Right ventricle myocardium inferior (tissue), 1 donor: ENCODE measurements around the gene ACVR2B. TPM values are rescaled to one million over a fixed set of nuclear protein-coding genes. Genes with fewer than 3 reads are reported as not detected.

ENCODE experiments used
- ATAC-seq: fragments of 200-7000 bp; cut with Tn5 transposase; one replicate; pipeline ENCODE4 v1.9.1; 2020; ENCODE audit warnings: mild to moderate bottlenecking, moderate library complexity
- DNase-seq: peaks from one replicate; pipeline ENCODE4 v3.0.0; 2021; ENCODE audit errors: missing footprints
- intact Hi-C: fragments of 100-400 bp; cut with DNase I; formaldehyde crosslinking; loops from one replicate; pipeline ENCODE4 v1.11.0; 2022
- total RNA-seq: library from RNA; stranded (reverse); fragmentation: NEBNext Ultra II Directional; extraction: Animal tissue kit (Norgen Biotek cat#: 25700); gene quantifications from one replicate; pipeline ENCODE4 v1.2.1, GENCODE V29; 2021
- donor health status: DM: no; HTN: yes; CAD: no; lungs with severe emphysema.

ACVR2B gene
- total RNA-seq, 1 donor from 2014 or later: 4.8 TPM

DNA sequence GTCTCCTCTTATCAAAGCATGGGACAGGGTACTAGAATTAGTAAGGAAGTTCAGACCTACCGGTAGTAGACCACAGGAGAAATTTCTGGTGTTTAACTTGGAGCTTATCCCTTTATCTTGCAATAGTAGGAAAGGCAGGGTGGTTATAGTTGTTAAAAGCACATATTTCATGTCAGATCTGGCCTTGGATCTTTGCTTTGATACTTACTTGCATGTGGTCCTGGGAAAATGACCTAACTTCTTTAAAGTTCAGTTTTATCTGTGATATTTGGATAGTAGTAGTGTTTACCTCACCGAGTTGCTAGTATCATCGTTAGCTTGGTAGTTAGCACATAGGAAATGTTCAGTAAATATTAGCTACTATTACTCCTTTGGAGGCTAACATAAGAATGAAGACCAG lies 57.9 kb downstream of the ACVR2B start:
- no peak for DNase-seq
- ATAC-seq: no peak
- intact Hi-C loops: no loop called here

DNA sequence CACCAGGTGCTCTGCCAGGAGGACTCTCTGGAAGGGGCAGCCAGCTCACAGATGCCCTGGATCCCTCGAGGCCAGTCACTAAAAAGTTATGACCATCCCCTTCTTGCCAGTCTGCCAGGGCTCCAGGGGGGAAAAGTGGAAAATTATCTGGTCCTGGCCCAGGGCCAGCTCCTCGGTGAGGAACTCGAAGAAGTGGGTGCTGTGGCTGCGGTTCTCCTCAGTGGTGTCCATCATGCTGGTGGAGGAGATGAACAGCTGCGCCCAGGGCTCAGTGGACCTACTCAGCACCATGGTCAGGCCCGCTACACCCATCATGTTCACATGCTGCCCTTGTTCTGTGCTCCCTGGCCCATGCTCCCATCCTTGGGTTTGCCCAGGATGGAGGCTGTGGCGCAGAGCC lies 61.7 kb downstream of the ACVR2B start:
- ATAC-seq: no peak
- DNase-seq: no peak
- intact Hi-C loops: no loop called here

DNA sequence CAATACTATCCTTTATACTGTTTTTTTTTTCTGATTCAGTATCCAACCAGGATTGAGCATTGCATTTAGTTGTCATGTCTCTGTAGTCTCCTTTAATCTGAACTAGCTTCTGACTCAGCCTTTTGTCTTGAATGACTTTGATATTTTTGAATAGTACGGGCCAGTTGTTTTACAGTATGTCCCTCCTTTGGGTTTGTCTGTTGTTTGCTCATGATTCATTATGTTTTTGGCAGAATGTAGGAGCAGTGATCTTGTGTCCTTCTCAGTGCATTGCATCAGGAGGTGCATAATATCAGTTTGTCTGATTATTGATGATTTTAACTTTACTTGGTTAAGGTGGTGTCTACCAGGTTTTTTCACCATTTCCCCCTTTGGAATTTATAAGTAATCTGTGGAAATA lies 63.0 kb downstream of the ACVR2B start:
- no peak for ATAC-seq
- no peak for DNase-seq
- intact Hi-C loops: no loop called here

DNA sequence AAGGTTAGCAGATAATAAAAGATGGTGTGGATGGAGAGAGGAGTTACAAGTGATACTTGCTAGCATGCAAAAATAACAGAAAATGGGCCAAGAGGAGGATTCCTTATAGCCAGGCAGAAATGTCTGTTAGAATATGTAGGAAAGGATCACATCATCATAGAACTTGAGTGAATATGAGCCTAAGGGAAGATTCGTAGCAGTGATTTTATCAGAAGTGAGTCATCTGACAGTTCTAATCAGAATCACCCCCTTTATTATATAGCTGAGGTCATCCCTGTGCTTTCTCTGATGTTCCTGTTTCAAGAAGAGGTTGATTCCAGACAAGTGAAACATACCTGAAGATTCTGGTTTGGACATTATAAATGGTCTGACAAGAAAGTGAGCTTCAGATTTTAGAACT lies 65.3 kb downstream of the ACVR2B start:
- intact Hi-C loops: no loop called here
- ATAC-seq: no peak
- no peak for DNase-seq

DNA sequence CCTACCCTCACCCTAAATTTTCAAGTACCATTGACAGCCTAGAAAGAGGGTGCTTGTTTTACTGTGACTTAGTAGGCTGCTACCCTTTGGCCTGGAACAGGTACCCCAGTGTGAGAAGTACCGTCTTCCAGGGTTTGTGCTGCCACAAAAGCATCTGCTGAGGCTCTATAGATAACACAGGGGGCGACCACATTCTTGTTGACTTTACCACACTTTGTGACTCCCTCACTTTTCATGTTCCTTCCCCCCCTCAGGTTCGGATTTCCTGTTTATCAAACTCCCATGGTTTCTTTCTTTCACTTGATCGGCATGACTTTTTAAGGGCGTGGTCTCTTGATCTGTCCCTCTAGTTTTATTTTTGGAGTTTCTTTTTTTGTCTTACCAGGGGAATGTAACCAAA lies 66.0 kb downstream of the ACVR2B start:
- DNase-seq: no peak
- intact Hi-C loops: loop anchor here (2.0 to 5.0 kb wide), 3 partner anchors 23 to 323 kb away; partner anchors contain the start of gene EXOG
- ATAC-seq: no peak

DNA sequence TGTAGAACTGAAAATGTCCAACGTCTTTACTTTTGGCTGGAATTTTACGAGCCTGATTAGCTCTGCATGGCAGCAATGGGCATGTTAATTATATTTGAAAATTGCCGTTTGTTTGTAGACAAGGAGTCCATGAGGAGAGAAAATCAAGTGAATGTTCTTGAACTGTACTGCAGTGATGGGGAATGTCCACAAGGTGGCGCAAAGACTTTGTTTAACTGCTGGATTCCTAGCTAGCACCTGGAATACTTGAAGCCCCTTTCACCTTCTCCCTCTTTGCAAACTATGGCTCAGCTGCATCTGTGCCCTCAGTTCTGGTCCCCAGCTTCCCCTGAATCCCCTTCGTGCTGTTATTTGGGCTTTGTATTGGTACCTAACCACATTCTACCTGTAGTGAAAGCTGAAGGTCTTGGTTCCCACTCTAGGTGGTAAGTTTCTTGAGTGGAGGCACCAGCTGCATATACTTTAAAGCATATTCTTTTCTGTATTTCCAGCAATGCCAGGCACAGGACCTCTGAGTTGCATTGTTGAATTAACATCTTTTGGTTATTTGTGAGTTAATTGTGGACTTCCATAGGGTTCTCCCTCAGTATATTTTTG lies 67.8 kb downstream of the ACVR2B start:
- DNase-seq (no peak), ATAC-seq (peak; percentile 57)
- intact Hi-C loops: loop anchor here (2.0 to 5.0 kb wide), 3 partner anchors 25 to 321 kb away; partner anchors contain the start of gene EXOG

DNA sequence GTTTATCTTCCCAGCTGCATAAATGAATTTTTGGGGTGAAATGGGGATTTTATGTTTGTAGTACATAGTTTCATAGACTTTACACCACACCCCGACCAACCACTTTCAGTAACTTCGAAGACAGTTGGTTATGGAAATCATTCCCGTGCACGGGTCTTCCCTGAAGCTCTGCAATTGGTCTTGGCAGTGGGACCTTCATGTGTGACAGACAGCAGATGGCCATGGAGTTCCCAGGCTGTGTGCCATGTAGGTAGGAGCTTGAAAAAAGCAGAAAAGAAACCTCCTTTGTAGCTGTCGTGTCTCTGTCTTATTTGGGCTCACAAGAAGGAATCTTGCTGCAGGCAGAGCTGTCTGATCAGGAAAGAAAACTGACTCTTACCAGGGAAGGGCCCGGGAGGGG lies 68.3 kb downstream of the ACVR2B start:
- ATAC-seq (peak; percentile 73), DNase-seq (no peak)

DNA sequence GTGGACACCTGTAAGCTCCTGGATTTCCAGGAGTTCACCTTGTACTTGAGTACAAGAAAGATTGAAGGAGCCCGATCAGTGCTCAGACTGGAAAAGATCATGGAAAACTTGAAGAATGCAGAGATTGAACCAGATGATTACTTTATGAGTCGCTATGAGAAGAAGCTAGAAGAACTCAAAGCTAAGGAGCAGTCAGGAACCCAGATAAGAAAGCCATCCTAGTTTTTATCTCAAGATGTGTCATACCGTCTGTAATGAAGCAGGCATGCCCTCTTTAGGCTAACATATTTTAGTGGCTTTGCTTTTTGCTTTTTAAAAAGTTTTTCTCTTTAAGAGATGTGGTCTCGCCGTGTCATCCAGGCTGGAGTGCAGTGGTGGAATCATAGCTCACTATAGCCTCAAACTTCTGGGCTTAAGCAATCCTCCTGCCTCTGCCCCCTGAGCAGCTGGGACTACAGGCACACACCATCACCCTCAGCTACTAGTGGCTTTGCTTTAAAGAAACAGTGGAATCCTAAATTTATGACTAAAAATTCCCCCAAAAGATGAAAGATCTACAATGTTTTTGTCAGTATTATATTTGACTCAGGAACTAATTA lies 70.5 kb downstream of the ACVR2B start:
- ATAC-seq (no peak), DNase-seq (no peak)
- intact Hi-C loops: loop anchor here (5.0 kb wide), 1 partner anchor 318 kb away; no protein-coding TSS in a partner anchor

More for the DNA sequence above, 68.3 kb downstream of the ACVR2B start:
- intact Hi-C loops: loop anchor here (5.0 kb wide), 1 partner anchor 320 kb away; no protein-coding TSS in a partner anchor

DNA sequence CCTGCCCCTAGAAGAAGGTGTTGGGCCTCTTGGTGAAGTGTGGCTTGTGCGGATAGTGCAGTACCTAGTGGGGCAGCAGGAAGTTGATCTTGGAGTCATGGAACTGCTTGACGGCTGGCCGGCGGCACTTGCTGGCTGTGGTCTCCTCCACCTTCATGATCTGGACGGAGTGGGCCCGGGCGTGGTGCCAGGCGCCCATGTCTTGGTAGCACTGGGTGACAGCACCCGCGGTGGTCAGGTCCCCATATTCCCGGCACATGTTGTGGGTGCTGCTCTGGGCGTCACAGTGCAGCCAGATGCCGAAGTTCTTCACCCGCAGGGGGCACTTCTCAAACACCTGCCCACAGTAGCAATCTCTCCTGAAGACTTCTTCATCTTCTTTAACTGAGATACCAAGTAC lies 73.1 kb downstream of the ACVR2B start:
- intact Hi-C loops: no loop called here

DNA sequence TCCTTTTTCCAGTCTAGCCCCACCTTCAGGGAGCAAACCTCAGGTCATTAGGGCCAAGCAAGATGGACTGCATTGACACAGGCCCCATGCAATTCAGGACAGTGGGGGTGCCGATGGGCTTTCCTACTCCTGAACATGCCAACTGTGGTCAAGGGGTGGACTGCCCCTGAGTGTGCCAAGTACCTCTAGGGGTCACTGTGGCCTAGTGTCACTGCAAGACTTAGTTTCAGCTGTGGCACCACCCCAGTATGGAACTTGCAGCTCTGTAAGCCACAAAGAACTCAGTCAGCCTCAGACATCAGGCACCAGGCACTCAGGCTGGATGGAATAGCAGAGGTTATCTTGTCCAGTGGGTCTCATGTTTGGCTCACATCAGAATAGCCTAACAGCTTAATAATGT lies 74.8 kb downstream of the ACVR2B start:
- no peak for DNase-seq

More for the DNA sequence above, 73.1 kb downstream of the ACVR2B start:
- ATAC-seq: no peak
- DNase-seq: no peak

DNA sequence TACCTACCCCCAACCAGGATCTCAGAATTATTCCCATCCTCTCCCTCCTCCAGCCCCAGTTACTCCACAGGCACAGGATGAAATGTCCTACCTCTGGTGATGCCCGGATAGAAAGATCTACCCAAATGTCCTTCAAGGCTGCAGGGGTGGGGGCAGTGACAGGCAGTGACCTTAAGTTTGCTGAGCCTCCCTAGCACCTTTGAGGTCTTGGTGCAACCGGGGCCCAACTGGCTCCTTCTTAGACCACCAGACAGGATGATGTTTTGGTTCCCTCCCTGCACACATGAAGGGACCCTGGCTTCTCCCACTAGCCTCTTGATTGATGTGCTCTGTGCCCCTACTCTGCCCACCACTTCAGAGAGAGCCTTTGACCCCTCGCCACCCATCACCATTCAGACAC lies 78.8 kb downstream of the ACVR2B start:
- DNase-seq (no peak), ATAC-seq (no peak)
- intact Hi-C loops: loop anchor here (10.0 kb wide), 1 partner anchor 192 kb away; no protein-coding TSS in a partner anchor

More for the DNA sequence above, 74.8 kb downstream of the ACVR2B start:
- intact Hi-C loops: no loop called here
- ATAC-seq: no peak

DNA sequence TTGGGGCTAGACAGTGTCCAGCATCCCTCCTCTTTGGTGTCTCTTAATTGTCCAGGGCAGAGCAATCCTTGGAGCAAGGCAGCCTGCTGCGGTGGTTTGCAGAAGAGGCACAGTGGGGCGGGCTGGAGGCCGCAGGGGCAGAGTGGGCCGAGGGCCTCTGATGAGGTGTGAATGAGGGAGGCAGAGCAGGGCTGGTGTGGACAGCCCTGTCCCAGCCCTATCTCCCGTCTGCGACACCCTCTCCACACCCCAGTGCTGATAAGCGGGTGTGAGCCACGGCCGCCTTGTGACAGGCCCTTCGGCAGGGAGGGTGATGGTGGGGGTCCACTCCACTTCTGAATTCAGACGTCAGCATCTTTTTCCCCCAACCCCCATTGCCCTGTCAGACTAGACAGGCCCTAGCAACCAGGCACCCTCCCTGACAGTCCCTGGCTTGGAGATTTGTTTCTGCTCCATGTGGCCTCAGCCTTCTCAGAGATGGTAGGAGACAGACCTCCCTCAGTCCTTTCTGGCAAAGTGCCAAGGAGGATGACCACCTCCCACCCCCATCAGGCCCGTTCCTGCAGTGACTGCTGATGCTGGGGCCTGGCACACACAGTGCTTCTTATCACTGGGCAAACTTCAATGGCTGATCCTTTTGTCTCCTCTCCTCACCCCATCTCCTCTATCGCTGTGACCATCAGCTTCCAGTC lies 79.7 kb downstream of the ACVR2B start:
- ATAC-seq (peak; percentile 94), DNase-seq (peak; percentile 88)
- intact Hi-C loops: loop anchor here (1.0 to 10.0 kb wide), 3 partner anchors 10 to 191 kb away; no protein-coding TSS in a partner anchor

DNA sequence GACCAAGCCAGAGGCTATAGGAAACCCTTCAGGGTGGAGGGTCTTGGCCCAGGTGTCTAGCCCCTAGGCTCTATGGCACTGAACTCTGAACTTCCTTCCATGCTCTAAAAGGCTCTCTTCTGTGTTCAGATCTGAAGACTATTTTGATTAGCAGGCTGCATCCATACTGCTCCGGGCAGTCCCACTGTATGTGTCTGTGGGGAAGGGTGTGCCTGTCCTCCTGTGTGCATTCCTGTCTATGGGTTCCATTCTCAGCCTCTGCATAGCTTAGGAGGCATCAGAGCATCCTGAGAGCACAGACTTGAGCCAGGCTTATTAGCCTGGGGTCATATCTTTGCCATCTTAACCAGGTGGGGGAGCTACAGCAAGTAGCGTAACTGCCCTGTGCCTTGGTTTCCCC lies 80.5 kb downstream of the ACVR2B start:
- no peak for DNase-seq
- intact Hi-C loops: loop anchor here (10.0 kb wide), 1 partner anchor 191 kb away; no protein-coding TSS in a partner anchor
- ATAC-seq: no peak

DNA sequence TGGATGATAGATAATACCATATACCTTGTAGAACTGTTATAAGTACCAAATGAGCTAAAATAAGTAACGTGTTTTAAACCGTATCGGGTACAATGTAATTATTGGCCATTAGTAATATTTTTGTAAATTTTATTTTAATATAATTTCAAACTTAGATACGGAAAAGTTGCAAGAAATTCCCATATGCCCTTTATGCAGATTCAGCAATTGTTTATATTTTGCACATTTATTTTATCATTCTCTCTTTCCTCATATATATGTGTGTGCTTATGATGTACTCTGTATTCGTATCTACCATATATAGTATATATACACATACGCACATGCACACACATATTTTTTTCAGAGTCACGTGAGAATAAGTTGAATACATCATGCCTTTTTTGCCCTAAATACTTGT lies 80.9 kb downstream of the ACVR2B start:
- DNase-seq: no peak
- intact Hi-C loops: loop anchor here (10.0 kb wide), 1 partner anchor 190 kb away; no protein-coding TSS in a partner anchor
- no peak for ATAC-seq

DNA sequence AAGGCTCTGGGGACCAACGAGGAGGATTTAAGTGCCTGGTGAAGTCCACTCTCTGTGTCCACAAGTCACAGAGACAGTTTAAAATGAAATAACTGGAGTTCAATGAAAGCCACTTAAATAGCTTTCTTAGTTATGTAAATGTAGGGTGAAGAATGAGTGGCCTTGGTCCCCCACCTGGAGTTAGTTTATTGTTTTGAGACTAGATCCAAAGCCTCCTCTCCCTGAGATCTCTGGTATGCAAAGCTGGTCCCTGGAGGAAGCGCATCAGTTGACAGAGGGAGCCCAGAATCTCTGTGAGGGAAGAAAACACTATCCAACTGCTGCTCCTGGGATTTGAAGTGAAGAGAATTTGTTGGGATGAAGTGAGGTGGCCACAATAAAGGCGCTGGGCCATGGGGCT lies 83.0 kb downstream of the ACVR2B start:
- ATAC-seq: no peak
- no peak for DNase-seq
- intact Hi-C loops: loop anchor here (1.0 to 10.0 kb wide), 2 partner anchors 44 to 188 kb away; no protein-coding TSS in a partner anchor

DNA sequence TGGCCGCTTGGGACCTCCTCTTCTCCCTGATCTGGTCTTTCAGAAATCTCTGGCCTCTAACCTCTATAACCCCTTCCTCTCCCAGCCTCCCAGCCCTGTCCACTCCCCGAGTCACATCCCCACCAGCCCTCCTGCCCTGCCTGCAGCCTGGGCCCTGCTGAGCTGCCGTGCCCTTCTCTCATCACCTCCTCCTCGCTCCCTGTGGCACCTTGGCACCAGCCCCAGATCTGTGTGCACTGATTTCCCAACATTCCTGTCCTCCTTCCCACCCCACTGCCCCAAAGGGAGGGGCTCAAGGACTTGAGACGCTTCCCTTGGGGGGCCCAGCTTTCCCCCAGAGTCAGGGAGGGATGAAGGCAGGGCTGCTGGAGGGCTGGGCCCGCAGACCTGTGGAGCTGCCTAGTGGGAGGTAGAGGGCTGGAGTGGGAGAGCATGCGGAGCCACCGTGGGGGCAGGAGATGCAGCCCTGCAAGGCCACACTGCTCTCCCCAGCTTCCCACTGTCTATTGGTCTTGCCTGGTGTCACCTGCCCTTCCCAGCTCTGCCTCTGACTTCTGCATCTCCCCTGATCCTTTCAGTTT lies 85.2 kb downstream of the ACVR2B start:
- ATAC-seq (peak; percentile 30), DNase-seq (peak; percentile 60)
- intact Hi-C loops: loop anchor here (10.0 kb wide), 1 partner anchor 186 kb away; no protein-coding TSS in a partner anchor

DNA sequence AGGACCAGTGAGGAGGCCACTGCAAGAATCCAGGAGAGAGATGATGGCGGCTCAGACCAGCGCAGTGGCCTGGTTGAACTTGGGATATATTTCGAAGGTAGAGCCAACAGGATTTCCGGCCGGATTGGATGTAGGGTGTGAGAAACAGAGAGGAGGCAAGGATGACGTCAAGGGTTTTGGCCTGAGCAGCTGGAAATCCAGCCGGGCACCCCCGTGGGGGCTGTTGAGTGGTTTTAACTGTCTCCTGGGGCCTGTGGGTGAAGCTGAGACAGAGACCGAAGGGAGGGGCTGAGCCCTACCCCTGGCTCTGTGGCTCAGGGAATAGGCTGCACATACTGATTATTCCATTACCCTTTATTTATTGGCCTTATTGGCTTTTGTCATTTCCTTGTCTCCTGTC lies 88.1 kb downstream of the ACVR2B start:
- DNase-seq: no peak
- peak; percentile 19 for ATAC-seq
- intact Hi-C loops: no loop called here
